CD4-positive, alpha-beta T cell (primary cell): ENCODE measurements around the gene SAPCD1. TPM values are rescaled to one million over a fixed set of nuclear protein-coding genes. Genes with fewer than 3 reads are reported as not detected.
A peak's percentile ranks its signal among the peaks of the same experiment; 100 is the strongest.

Experiments
- ATAC-seq: fragments of 200-7000 bp; cut with Tn5 transposase; one replicate; pipeline ENCODE4 v1.10.0; 2022; ENCODE audit warnings: mild to moderate bottlenecking; ENCODE audit not compliant: poor library complexity
- CTCF ChIA-PET: fragments of 350-600 bp; sonication (Branson Sonifier 250); formaldehyde crosslinking; loops from one replicate; lab custom pipeline; 2021; ENCODE audit warnings: antibody characterized with exemption, inconsistent platforms; lab: Charles Lee
- POLR2A ChIA-PET: fragments of 350-600 bp; sonication (Branson Sonifier 250); formaldehyde crosslinking; loops from one replicate; lab custom pipeline; 2021; ENCODE audit warnings: antibody characterized with exemption, inconsistent platforms; lab: Charles Lee
- DNase-seq, 14 experiments: peaks; one replicate each; pipeline ENCODE4 v3.0.0-alpha.2; 2013 to 2020; ENCODE audit warnings: mixed read lengths in 2 of 14
- H3K27ac ChIP-seq, 2 donors: one replicate each; pipeline versions ENCODE4 v1.5.1 to v1.7.0; 2013; ENCODE audit warnings: low read length in 2 of 2, low read depth in 1 of 2, mild to moderate bottlenecking in 1 of 2
- H3K27me3 ChIP-seq, 2 experiments: 1 replicate in 1 of 2; 2 replicates in 1 of 2; pipeline versions ENCODE4 v1.6.1 to v1.7.0; 2013; ENCODE audit warnings: low read length in 2 of 2, control low read depth in 1 of 2, mild to moderate bottlenecking in 1 of 2, moderate library complexity in 1 of 2; ENCODE audit not compliant: insufficient read depth in 2 of 2, control insufficient read depth in 1 of 2
- H3K36me3 ChIP-seq: one replicate; pipeline ENCODE4 v1.6.1; 2013; ENCODE audit warnings: low read length, control low read depth; ENCODE audit not compliant: insufficient read depth
- H3K4me1 ChIP-seq: one replicate; pipeline ENCODE4 v1.6.1; 2013; ENCODE audit warnings: low read length, control low read depth; ENCODE audit not compliant: insufficient read depth
- H3K4me3 ChIP-seq: one replicate; pipeline ENCODE4 v1.5.1; 2013; ENCODE audit warnings: mild to moderate bottlenecking, low read length, moderate library complexity
- H3K9me3 ChIP-seq, 2 experiments: 1 replicate in 1 of 2; 2 replicates in 1 of 2; pipeline versions ENCODE4 v1.6.1 to v1.7.0; 2013; ENCODE audit warnings: low read length in 2 of 2, mild to moderate bottlenecking in 2 of 2, control low read depth in 1 of 2, moderate library complexity in 1 of 2; ENCODE audit not compliant: control insufficient read depth in 1 of 2, insufficient read depth in 1 of 2
- H3K27ac Mint-ChIP-seq: one replicate; pipeline ENCODE4 v1.8.0; 2020; ENCODE audit warnings: mixed read lengths
- H3K27me3 Mint-ChIP-seq: one replicate; pipeline ENCODE4 v1.8.0; 2021; ENCODE audit warnings: mixed read lengths
- H3K36me3 Mint-ChIP-seq: one replicate; pipeline ENCODE4 v1.8.0; 2021; ENCODE audit warnings: low read depth, mixed read lengths
- H3K4me1 Mint-ChIP-seq: one replicate; pipeline ENCODE4 v1.8.0; 2021; ENCODE audit warnings: low read depth, mixed read lengths
- H3K4me3 Mint-ChIP-seq: one replicate; pipeline ENCODE4 v1.8.0; 2020; ENCODE audit warnings: mild to moderate bottlenecking, mixed read lengths
- H3K9me3 Mint-ChIP-seq: one replicate; pipeline ENCODE4 v1.8.0; 2020; ENCODE audit warnings: mixed read lengths
- intact Hi-C, 2 experiments: fragments of 100-400 bp; cut with DNase I in 1 of 2; cut with micrococcal nuclease in 1 of 2; formaldehyde crosslinking; loops; one replicate each; pipeline versions ENCODE4 v1.15.1 to v1.9.0; 2023 to 2025; cut with DNase I, micrococcal nuclease
- total RNA-seq, 174 experiments: library from RNA in 2 of 174; stranded (reverse) in 2 of 174; gene quantifications; one replicate each; pipeline ENCODE4 v1.2.3 and lab custom pipeline; 2021 to 2026
- TF ChIP-seq, protein P1 (sequence below): fragments of 200-600 bp; IDR thresholded peaks from one replicate; pipeline ENCODE4 v1.8.0; 2022; ENCODE audit warnings: antibody characterized with exemption, mild to moderate bottlenecking

Gene SAPCD1
- total RNA-seq, 2 experiments from 2014 or later, result 2.7 to 2.8 TPM

DNA sequence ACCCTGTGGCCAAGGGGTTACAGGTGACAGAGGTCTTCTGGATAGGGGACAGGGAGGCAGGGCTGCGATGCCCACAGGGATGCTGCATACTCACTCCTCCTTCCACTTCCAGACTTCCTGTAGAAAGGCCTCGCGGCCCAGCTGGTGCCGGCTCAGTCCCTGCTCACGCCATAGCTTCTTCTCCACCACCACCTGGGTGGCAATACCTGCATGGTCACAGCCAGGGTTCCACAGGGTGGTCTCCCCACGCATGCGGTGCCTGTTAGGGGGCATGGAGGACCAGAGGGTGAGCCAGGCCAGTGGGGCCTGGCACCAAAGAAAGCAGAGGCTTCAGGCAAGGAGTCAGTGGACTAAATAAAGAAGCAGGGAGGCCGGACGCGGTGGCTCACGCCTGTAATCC is 23.0 kb downstream of the SAPCD1 start:
- Mint-ChIP-seq H3K27ac (no peak overlapping the region), H3K36me3 (peaks cover 44% of the 10 kb centered on the region), H3K4me1 (peaks cover under 1% of the 10 kb centered on the region), H3K9me3 (no peaks in the 10 kb centered on the region), H3K4me3 (no peak overlapping the region), H3K27me3 (no peaks in the 10 kb centered on the region)
- peaks cover 61% of the 10 kb centered on the region for H3K36me3 ChIP-seq
- no peak overlapping the region for H3K4me3 ChIP-seq
- H3K27ac ChIP-seq, result no peak overlapping the region
- no peaks in the 10 kb centered on the region for H3K27me3 ChIP-seq
- ATAC-seq (no peak), DNase-seq (no peak)
- ChIA-PET CTCF (no interaction called here), POLR2A (interaction anchor here (1.1 to 1.3 kb wide), 2 partner anchors 10 to 11 kb away, joined by 3 read pairs; partner anchors contain the start of gene VARS1)
- H3K9me3 ChIP-seq, result no peaks in the 10 kb centered on the region
- intact Hi-C loops, result no loop called here
- TF ChIP-seq, protein P1, sequence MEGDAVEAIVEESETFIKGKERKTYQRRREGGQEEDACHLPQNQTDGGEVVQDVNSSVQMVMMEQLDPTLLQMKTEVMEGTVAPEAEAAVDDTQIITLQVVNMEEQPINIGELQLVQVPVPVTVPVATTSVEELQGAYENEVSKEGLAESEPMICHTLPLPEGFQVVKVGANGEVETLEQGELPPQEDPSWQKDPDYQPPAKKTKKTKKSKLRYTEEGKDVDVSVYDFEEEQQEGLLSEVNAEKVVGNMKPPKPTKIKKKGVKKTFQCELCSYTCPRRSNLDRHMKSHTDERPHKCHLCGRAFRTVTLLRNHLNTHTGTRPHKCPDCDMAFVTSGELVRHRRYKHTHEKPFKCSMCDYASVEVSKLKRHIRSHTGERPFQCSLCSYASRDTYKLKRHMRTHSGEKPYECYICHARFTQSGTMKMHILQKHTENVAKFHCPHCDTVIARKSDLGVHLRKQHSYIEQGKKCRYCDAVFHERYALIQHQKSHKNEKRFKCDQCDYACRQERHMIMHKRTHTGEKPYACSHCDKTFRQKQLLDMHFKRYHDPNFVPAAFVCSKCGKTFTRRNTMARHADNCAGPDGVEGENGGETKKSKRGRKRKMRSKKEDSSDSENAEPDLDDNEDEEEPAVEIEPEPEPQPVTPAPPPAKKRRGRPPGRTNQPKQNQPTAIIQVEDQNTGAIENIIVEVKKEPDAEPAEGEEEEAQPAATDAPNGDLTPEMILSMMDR, result no peak
- H3K4me1 ChIP-seq, result peaks cover 3% of the 10 kb centered on the region

DNA sequence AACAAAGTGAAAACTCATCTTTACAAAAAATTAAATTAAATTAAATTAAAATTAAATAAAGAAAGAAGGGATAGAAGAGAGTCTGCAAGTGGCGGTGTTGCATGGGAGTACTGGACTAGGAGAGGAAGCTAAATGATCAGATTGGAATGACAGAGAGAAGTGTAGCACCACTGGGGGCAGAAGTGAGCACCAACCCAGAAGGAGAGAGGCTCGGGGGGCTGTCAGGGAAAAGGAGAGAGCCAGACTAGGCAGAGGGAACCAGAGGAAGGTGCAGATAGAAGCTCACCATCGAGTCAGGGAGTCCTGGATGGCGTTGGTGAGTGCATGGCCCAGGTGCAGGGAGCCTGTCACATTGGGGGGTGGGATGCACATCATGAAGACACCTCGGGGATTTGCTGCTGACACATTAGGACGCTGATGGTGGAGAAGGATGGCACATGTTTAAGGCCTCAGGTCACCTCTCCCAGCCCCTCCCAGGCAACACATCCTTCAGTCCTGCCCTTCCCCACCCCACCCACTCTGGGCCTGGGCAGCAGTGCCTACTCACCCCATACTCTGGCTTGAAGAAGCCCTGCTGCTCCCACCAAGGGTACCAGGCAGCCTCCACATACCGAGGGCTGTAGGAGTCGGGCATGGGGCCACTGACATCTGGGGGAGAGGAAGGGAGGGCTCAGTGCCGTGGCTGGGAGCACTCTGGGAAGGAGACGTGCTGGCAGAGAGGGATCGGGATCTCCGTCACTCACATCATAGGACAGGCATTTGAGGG is 29.1 kb downstream of the SAPCD1 start:
- H3K27ac ChIP-seq, result no peak overlapping the region
- Mint-ChIP-seq H3K4me3 (peak overlapping the region; percentile 17), H3K27me3 (no peaks in the 10 kb centered on the region), H3K9me3 (no peaks in the 10 kb centered on the region), H3K27ac (peak overlapping the region; percentile 3), H3K36me3 (peaks cover 41% of the 10 kb centered on the region), H3K4me1 (peaks cover 24% of the 10 kb centered on the region)
- H3K36me3 ChIP-seq, result peaks cover 16% of the 10 kb centered on the region
- H3K4me3 ChIP-seq, result no peak overlapping the region
- CTCF ChIA-PET, result interaction anchor here (0.6 to 1.3 kb wide), 17 partner anchors 9 to 62 kb away, joined by 3 to 8 read pairs (median 4); partner anchors contain the start of genes CLIC1, DDAH2, LSM2 and MSH5
- DNase-seq, result peak in 4 of 14 experiments; percentile 28 to 60 (median 50)
- no peaks in the 10 kb centered on the region for H3K9me3 ChIP-seq
- H3K4me1 ChIP-seq, result peaks cover 34% of the 10 kb centered on the region
- H3K27me3 ChIP-seq, result no peaks in the 10 kb centered on the region
- TF ChIP-seq, protein P1, result peak; percentile 64
- ATAC-seq, result no peak
- intact Hi-C loops, result no loop called here
- POLR2A ChIA-PET, result interaction anchor here (0.7 to 1.3 kb wide), 3 partner anchors 15 to 52 kb away, joined by 3 to 7 read pairs (median 4); partner anchors contain the start of genes LSM2 and MSH5

DNA sequence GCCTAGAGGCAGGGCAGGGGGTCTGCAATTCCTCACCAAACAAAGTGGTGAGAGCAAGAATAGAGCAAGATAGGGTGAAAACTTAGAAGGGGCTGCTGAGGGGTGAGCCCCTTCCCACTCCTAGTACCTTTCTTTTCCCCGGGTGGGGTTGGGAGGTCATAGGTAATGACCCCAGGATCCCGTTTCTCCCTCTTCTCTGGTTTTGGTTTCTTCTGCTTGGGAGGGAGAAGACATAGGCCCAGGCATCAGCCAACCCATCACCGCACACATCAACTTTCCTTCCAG is 29.6 kb downstream of the SAPCD1 start:
- H3K36me3 Mint-ChIP-seq, result peaks cover 41% of the 10 kb centered on the region
- Histone ChIP-seq H3K4me3 (no peak overlapping the region), H3K9me3 (no peaks in the 10 kb centered on the region), H3K27ac (no peak overlapping the region), H3K36me3 (peaks cover 16% of the 10 kb centered on the region), H3K27me3 (no peaks in the 10 kb centered on the region), H3K4me1 (peaks cover 37% of the 10 kb centered on the region)
- ATAC-seq (no peak), DNase-seq (no peak)
- CTCF ChIA-PET, result interaction anchor here (1.2 kb wide), 3 partner anchors 9 to 48 kb away, joined by 3 to 4 read pairs (median 4); no protein-coding TSS in a partner anchor
- peaks cover 29% of the 10 kb centered on the region for H3K4me1 Mint-ChIP-seq
- intact Hi-C loops, result no loop called here
- H3K27ac Mint-ChIP-seq, result peak overlapping the region; percentile 3
- H3K4me3 Mint-ChIP-seq, result no peak overlapping the region
- no peaks in the 10 kb centered on the region for H3K9me3 Mint-ChIP-seq
- TF ChIP-seq, protein P1, result no peak
- POLR2A ChIA-PET, result interaction anchor here (0.7 kb wide), 1 partner anchor 15 kb away, joined by 4 read pairs; the partner anchor contains the start of gene LSM2
- no peaks in the 10 kb centered on the region for H3K27me3 Mint-ChIP-seq
